GM12878 (cell line): ENCODE results near the gene NSL1.

Experiments
- POLR2AphosphoS2 ChIP-seq: IDR thresholded peaks from 2 replicates; pipeline ENCODE4 v1.6.1; 2011; ENCODE audit warnings: low read depth, mild to moderate bottlenecking, low read length, improper control_type of control experiment, moderate library complexity
- POLR2AphosphoS5 ChIP-seq: IDR thresholded peaks from 2 replicates; pipeline ENCODE4 v1.6.1; 2011; ENCODE audit warnings: mild to moderate bottlenecking, low read length, inconsistent platforms
- POU2F2 ChIP-seq: IDR thresholded peaks from 3 replicates; pipeline ENCODE4 v1.6.1; 2011; ENCODE audit warnings: low read depth, mild to moderate bottlenecking, low read length, borderline replicate concordance
- ZBTB33 ChIP-seq: fragments of 450-650 bp; IDR thresholded peaks from 2 replicates; pipeline ENCODE4 v1.6.1; 2017; ENCODE audit warnings: mild to moderate bottlenecking
- ZZZ3 ChIP-seq: IDR thresholded peaks from 2 replicates; pipeline ENCODE4 v1.6.1; 2011; ENCODE audit warnings: low read depth; ENCODE audit not compliant: control insufficient read depth, insufficient read length
- TF ChIP-seq, protein P1 (sequence below): IDR thresholded peaks from 2 replicates; pipeline ENCODE4 v1.6.1; 2011; ENCODE audit warnings: low read depth, mild to moderate bottlenecking, low read length, moderate library complexity, borderline replicate concordance; ENCODE audit errors: extremely low read depth
- TF ChIP-seq, protein P2 (sequence below): fragments of 450-650 bp; IDR thresholded peaks from 2 replicates; pipeline ENCODE4 v1.6.1; 2017; ENCODE audit warnings: mild to moderate bottlenecking, moderate library complexity

DNA sequence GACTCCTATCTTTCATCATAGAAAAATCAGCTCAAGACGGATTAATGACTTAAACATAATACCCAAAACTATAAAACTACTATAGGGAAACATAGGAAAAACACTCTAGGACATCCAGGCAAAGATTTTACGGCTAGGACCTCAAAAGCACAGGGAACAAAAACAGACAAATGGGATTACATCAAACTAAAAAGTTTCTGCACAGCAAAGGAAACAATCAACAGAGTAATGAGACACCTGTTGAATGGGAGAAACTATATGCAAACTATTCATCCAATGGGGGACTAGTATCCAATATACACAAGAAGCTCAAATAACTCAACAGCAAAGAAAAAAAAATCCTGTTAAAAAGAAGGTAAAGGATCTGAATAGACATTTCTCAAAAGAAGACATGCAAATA lies 18.6 kb downstream of the NSL1 start:
- TF ChIP-seq POLR2AphosphoS5 (no peak), POU2F2 (no peak), POLR2AphosphoS2 (no peak), ZBTB33 (no peak), ZZZ3 (no peak)
- TF ChIP-seq, protein P1, sequence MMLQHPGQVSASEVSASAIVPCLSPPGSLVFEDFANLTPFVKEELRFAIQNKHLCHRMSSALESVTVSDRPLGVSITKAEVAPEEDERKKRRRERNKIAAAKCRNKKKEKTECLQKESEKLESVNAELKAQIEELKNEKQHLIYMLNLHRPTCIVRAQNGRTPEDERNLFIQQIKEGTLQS: no peak
- TF ChIP-seq, protein P2, sequence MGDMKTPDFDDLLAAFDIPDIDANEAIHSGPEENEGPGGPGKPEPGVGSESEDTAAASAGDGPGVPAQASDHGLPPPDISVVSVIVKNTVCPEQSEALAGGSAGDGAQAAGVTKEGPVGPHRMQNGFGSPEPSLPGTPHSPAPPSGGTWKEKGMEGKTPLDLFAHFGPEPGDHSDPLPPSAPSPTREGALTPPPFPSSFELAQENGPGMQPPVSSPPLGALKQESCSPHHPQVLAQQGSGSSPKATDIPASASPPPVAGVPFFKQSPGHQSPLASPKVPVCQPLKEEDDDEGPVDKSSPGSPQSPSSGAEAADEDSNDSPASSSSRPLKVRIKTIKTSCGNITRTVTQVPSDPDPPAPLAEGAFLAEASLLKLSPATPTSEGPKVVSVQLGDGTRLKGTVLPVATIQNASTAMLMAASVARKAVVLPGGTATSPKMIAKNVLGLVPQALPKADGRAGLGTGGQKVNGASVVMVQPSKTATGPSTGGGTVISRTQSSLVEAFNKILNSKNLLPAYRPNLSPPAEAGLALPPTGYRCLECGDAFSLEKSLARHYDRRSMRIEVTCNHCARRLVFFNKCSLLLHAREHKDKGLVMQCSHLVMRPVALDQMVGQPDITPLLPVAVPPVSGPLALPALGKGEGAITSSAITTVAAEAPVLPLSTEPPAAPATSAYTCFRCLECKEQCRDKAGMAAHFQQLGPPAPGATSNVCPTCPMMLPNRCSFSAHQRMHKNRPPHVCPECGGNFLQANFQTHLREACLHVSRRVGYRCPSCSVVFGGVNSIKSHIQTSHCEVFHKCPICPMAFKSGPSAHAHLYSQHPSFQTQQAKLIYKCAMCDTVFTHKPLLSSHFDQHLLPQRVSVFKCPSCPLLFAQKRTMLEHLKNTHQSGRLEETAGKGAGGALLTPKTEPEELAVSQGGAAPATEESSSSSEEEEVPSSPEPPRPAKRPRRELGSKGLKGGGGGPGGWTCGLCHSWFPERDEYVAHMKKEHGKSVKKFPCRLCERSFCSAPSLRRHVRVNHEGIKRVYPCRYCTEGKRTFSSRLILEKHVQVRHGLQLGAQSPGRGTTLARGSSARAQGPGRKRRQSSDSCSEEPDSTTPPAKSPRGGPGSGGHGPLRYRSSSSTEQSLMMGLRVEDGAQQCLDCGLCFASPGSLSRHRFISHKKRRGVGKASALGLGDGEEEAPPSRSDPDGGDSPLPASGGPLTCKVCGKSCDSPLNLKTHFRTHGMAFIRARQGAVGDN: no peak
